SH-SY5Y (cell line): ENCODE measurements around the gene FABP1.

ENCODE experiments used
- GATA2 ChIP-seq: IDR thresholded peaks from 2 replicates; pipeline ENCODE4 v1.6.1; 2011; ENCODE audit warnings: mild to moderate bottlenecking, low read depth, low read length
- GATA3 ChIP-seq: IDR thresholded peaks from 2 replicates; pipeline ENCODE4 v1.6.1; 2011; ENCODE audit warnings: low read depth, mild to moderate bottlenecking, low read length, moderate library complexity

- no peak for TF ChIP-seq GATA3
- no peak for TF ChIP-seq GATA2
Observed at GRCh38 chr2:88113069-88113468, 14.8 kb downstream of the FABP1 start.
